Kidney (tissue), 14 donors: Measurements from ENCODE around the gene C15orf40. TPM values are rescaled to one million over a fixed set of nuclear protein-coding genes. Genes with fewer than 3 reads are reported as not detected.

Experiments used
- DNase-seq, 5 donors: peaks; one replicate each; pipeline ENCODE4 v3.0.0-alpha.2; 2013 to 2020
- FAIRE-seq: peaks from 2 replicates; lab custom pipeline; 2012; peaks lifted over from hg19 to GRCh38; lab: Jason Lieb, UNC
- H3K27ac ChIP-seq, 2 donors: one replicate each; pipeline ENCODE4 v1.7.0; 2013; ENCODE audit warnings: low read depth in 2 of 2, low read length in 2 of 2, inconsistent platforms in 1 of 2
- H3K27me3 ChIP-seq: one replicate; pipeline ENCODE4 v1.7.1; 2013; ENCODE audit warnings: low read length, inconsistent platforms; ENCODE audit not compliant: control insufficient read depth, insufficient read depth
- H3K36me3 ChIP-seq, 3 donors: one replicate each; pipeline versions ENCODE4 v1.7.0 to v1.7.1; 2013; ENCODE audit warnings: low read length in 3 of 3, control low read depth in 1 of 3, inconsistent platforms in 1 of 3; ENCODE audit not compliant: insufficient read depth in 3 of 3, control insufficient read depth in 2 of 3
- H3K4me1 ChIP-seq, 3 donors: one replicate each; pipeline versions ENCODE4 v1.7.0 to v1.7.1; 2013; ENCODE audit warnings: low read length in 3 of 3, inconsistent platforms in 1 of 3, low read depth in 1 of 3; ENCODE audit not compliant: control insufficient read depth in 2 of 3, insufficient read depth in 2 of 3
- H3K4me3 ChIP-seq, 3 donors: one replicate each; pipeline versions ENCODE4 v1.7.0 to v1.8.1; 2013; ENCODE audit warnings: low read length in 3 of 3, control low read depth in 1 of 3, inconsistent platforms in 1 of 3
- H3K9ac ChIP-seq, 3 donors: one replicate each; pipeline versions ENCODE4 v1.7.0 to v1.7.1; 2013; ENCODE audit warnings: low read length in 3 of 3, control low read depth in 1 of 3, inconsistent platforms in 1 of 3
- H3K9me3 ChIP-seq, 3 donors: one replicate each; pipeline versions ENCODE4 v1.7.0 to v1.7.1; 2013; ENCODE audit warnings: low read length in 3 of 3, control low read depth in 1 of 3, inconsistent platforms in 1 of 3; ENCODE audit not compliant: control insufficient read depth in 2 of 3, insufficient read depth in 1 of 3
- intact Hi-C: fragments of 100-400 bp; cut with DNase I; formaldehyde crosslinking; loops from one replicate; pipeline ENCODE4 v1.11.1; 2022
- polyA plus RNA-seq: library from polyadenylated mRNA; stranded (reverse); fragments of 350-450 nt; fragmentation: Illumina TruSeq; extraction: RNeasy Lipid Tissue Mini Kit (QIAGEN cat#74804); gene quantifications from one replicate; pipeline ENCODE4 v1.2.3, GENCODE V29; 2014; ENCODE audit warnings: low read depth, low replicate concordance; ENCODE audit not compliant: insufficient read depth
- total RNA-seq: library from RNA; stranded (reverse); fragmentation: NEBNext Ultra II Directional; extraction: Animal tissue kit (Norgen Biotek cat#: 25700); gene quantifications from one replicate; pipeline ENCODE4 v1.2.1, GENCODE V29; 2021
- TF ChIP-seq, protein P1 (sequence below): IDR thresholded peaks from 3 replicates; pipeline ENCODE4 v1.5.1; 2012; ENCODE audit warnings: mild to moderate bottlenecking, moderate library complexity, borderline replicate concordance; ENCODE audit not compliant: insufficient read depth; ENCODE audit errors: extremely low read depth
- donor health status: control.
- donor health status: control.
- donor health status: control.
- donor health status: control.
- donor health status: control.
- donor health status: DM: yes; HTN: yes; CAD: no.
- donor health status: Normal renal cell carcinoma (clear cell type).

Gene C15orf40
- total and polyA plus RNA-seq, 2 donors from 2014 or later, result 20.5 to 44.1 TPM

DNA sequence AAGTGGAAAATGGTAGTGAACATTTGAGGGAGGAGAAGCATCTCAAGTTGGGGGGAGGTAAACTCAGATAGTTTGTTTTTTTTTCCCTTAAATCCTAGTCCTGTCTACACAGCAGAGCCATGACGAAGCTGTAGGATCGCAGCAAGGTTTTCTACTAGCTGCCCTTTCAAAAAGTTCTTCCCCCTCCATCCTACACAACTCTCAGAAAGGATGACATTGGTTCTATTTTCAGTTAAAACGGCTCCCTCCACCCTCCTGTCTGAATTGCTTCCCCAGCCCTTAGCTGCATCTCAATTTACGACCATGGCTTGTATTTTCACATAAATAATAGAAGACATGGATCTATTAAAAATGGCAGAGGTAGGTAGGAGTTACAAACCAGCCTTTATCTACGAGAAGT is 61.1 kb downstream of the C15orf40 start:
- H3K4me1 ChIP-seq, result peaks cover 0 to 6% (median 0%) of the 10 kb centered on the region in 3 donors
- H3K27ac ChIP-seq, result no peak overlapping the region
- FAIRE-seq (no peak), DNase-seq (no peak)
- H3K9ac ChIP-seq, result no peak overlapping the region
- no peaks in the 10 kb centered on the region for H3K27me3 ChIP-seq
- TF ChIP-seq, protein P1, sequence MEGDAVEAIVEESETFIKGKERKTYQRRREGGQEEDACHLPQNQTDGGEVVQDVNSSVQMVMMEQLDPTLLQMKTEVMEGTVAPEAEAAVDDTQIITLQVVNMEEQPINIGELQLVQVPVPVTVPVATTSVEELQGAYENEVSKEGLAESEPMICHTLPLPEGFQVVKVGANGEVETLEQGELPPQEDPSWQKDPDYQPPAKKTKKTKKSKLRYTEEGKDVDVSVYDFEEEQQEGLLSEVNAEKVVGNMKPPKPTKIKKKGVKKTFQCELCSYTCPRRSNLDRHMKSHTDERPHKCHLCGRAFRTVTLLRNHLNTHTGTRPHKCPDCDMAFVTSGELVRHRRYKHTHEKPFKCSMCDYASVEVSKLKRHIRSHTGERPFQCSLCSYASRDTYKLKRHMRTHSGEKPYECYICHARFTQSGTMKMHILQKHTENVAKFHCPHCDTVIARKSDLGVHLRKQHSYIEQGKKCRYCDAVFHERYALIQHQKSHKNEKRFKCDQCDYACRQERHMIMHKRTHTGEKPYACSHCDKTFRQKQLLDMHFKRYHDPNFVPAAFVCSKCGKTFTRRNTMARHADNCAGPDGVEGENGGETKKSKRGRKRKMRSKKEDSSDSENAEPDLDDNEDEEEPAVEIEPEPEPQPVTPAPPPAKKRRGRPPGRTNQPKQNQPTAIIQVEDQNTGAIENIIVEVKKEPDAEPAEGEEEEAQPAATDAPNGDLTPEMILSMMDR, result no peak
- H3K4me3 ChIP-seq, result no peak overlapping the region
- H3K9me3 ChIP-seq, result no peaks in the 10 kb centered on the region
- no peaks in the 10 kb centered on the region for H3K36me3 ChIP-seq
- intact Hi-C loops, result no loop called here

DNA sequence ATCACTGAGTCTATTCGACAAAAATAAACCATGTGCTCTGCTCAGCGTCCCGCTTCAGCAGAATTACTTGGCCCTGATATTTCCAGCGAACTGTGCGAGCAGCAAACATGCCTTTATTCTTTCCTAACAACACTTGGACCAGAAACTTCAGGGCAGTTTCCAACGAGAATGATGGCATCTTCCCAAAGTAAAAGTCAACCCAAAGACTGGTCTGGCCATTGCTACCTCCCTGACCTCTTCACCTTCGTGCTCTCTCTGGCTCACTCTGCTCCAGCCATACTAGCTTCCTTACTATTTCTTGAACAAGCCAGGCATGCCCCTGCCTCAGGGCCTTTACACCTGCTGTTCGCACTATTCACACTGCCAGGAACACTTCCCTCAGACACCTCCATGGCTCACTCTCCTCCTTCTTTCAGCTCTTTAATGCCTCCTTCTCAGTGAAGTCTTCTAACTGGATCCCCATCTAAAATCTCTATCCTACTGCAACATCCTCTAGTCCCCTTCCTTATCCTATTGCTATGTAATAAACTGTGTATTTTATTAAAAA is 65.2 kb downstream of the C15orf40 start:
- no peak overlapping the region for H3K9ac ChIP-seq
- intact Hi-C loops, result no loop called here
- H3K4me3 ChIP-seq, result no peak overlapping the region
- H3K36me3 ChIP-seq, result no peaks in the 10 kb centered on the region
- DNase-seq (no peak), FAIRE-seq (no peak)
- H3K9me3 ChIP-seq, result no peaks in the 10 kb centered on the region
- no peaks in the 10 kb centered on the region for H3K4me1 ChIP-seq
- TF ChIP-seq, protein P1, result no peak
- no peaks in the 10 kb centered on the region for H3K27me3 ChIP-seq
- no peak overlapping the region for H3K27ac ChIP-seq

DNA sequence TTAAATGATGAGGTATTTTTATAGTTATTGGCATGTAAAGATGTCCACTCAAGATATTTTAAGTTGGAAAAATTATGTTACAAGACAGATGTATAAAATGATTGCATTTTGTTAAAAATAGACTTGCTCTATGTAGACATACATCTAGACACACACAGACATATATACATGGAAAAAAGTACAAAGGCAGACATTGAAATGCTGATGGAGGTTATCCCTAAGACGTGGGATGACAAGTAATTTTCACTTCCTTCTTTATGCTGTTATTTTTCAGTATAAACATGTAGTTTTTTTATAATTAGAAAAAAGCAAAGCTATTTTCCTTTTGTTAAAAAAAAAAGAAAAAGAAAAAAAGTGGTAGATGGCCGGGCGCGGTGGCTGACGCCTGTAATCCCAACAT is 66.1 kb downstream of the C15orf40 start:
- no peak for FAIRE-seq
- DNase-seq, result no peak
- H3K36me3 ChIP-seq, result no peaks in the 10 kb centered on the region
- no peaks in the 10 kb centered on the region for H3K4me1 ChIP-seq
- intact Hi-C loops, result no loop called here
- no peaks in the 10 kb centered on the region for H3K27me3 ChIP-seq
- no peak overlapping the region for H3K9ac ChIP-seq
- H3K4me3 ChIP-seq, result no peak overlapping the region
- H3K9me3 ChIP-seq, result no peaks in the 10 kb centered on the region
- TF ChIP-seq, protein P1, result no peak
- H3K27ac ChIP-seq, result no peak overlapping the region

DNA sequence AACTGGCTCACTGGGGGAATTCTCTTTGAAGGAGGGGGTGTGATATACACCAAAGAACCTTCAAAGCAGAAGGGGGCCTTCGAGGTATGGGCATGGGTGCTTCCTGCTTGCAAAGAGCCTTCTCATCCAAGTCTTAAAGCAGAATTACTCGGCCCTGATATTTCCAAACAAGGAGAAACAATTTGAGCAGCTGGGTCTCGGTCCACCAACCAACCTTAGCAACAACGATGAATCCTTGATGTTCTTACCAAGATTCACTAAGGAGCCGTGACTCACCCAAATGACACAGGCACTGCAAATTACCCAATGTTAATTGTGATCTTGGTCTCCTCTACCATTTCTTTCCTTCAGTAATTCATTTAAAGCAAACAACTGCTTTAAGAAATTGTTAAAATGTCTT is 66.6 kb downstream of the C15orf40 start:
- DNase-seq (peak in 3 of 5 donors; percentile 40 to 82 (median 70)), FAIRE-seq (no peak)
- Histone ChIP-seq H3K27ac (no peak overlapping the region), H3K36me3 (no peaks in the 10 kb centered on the region), H3K4me1 (no peaks in the 10 kb centered on the region), H3K27me3 (no peaks in the 10 kb centered on the region), H3K4me3 (no peak overlapping the region), H3K9me3 (no peaks in the 10 kb centered on the region), H3K9ac (no peak overlapping the region)
- TF ChIP-seq, protein P1, result no peak
- intact Hi-C loops, result no loop called here
